ENCODE results near the gene ZKSCAN1.
"Not testable (repeated sequence)": the region's sequence is repeated elsewhere in the genome, so short reads cannot be mapped to it uniquely, and the experiment has no call there.

The ZKSCAN1 gene

GRCh38 chr7:100000239-100000638 is 15.2 kb upstream of the ZKSCAN1 start:
- DNase-seq (ENCODE audit: low read depth in 2 of 2): no peak

- DNase-seq (ENCODE audit: low read depth in 2 of 2): no peak
Measured at GRCh38 chr7:100003711-100004661, 11.4 kb upstream of the ZKSCAN1 start.

GRCh38 chr7:100007887-100008286 is 7.5 kb upstream of the ZKSCAN1 start:
- no peak for DNase-seq (ENCODE audit: low read depth in 2 of 2)

- DNase-seq (ENCODE audit: low read depth in 2 of 2): no peak
Measured at GRCh38 chr7:100008525-100008924, 6.9 kb upstream of the ZKSCAN1 start.

- DNase-seq (ENCODE audit: low read depth in 2 of 2): not testable (repeated sequence)
Measured at GRCh38 chr7:100009952-100010351, 5.4 kb upstream of the ZKSCAN1 start.

- no peak for DNase-seq (ENCODE audit: low read depth in 2 of 2)
Measured at GRCh38 chr7:100010901-100011300, 4.5 kb upstream of the ZKSCAN1 start.

GRCh38 chr7:100011516-100011915 is 3.9 kb upstream of the ZKSCAN1 start:
- DNase-seq (ENCODE audit: low read depth in 2 of 2): no peak

- not testable (repeated sequence) for DNase-seq (ENCODE audit: low read depth in 2 of 2)
Measured at GRCh38 chr7:100012385-100013327, 2.7 kb upstream of the ZKSCAN1 start.

GRCh38 chr7:100013328-100013676 is 2.1 kb upstream of the ZKSCAN1 start:
- DNase-seq (ENCODE audit: low read depth in 2 of 2): no peak

GRCh38 chr7:100016215-100016901 is 962 bp downstream of the ZKSCAN1 start:
- no peak for DNase-seq (ENCODE audit: low read depth in 2 of 2)

- DNase-seq (ENCODE audit: low read depth in 2 of 2): no peak
Measured at GRCh38 chr7:100017300-100017699, 1.9 kb downstream of the ZKSCAN1 start.

- no peak for DNase-seq (ENCODE audit: low read depth in 2 of 2)
Measured at GRCh38 chr7:100017875-100018274, 2.5 kb downstream of the ZKSCAN1 start.

- DNase-seq (ENCODE audit: low read depth in 2 of 2): no peak
Measured at GRCh38 chr7:100019908-100020307, 4.5 kb downstream of the ZKSCAN1 start.

GRCh38 chr7:100021297-100021696 is 5.9 kb downstream of the ZKSCAN1 start:
- no peak for DNase-seq (ENCODE audit: low read depth in 2 of 2)

GRCh38 chr7:100022621-100023020 is 7.2 kb downstream of the ZKSCAN1 start:
- DNase-seq (ENCODE audit: low read depth in 2 of 2): no peak

- no peak for DNase-seq (ENCODE audit: low read depth in 2 of 2)
Measured at GRCh38 chr7:100023526-100023925, 8.1 kb downstream of the ZKSCAN1 start.

- DNase-seq (ENCODE audit: low read depth in 2 of 2): no peak
Measured at GRCh38 chr7:100024020-100024619, 8.7 kb downstream of the ZKSCAN1 start.

- DNase-seq (ENCODE audit: low read depth in 2 of 2): no peak
Measured at GRCh38 chr7:100027197-100027596, 11.8 kb downstream of the ZKSCAN1 start.

- DNase-seq (ENCODE audit: low read depth in 2 of 2): no peak
Measured at GRCh38 chr7:100029596-100029995, 14.2 kb downstream of the ZKSCAN1 start.

- no peak for DNase-seq (ENCODE audit: low read depth in 2 of 2)
Measured at GRCh38 chr7:100033526-100033925, 18.1 kb downstream of the ZKSCAN1 start.

GRCh38 chr7:100034871-100035510 is 19.6 kb downstream of the ZKSCAN1 start:
- DNase-seq (ENCODE audit: low read depth in 2 of 2): no peak
